SK-MEL-5 (cell line): ENCODE data around the gene GNAS-AS1. TPM values are rescaled to one million over a fixed set of nuclear protein-coding genes. Genes with fewer than 3 reads are reported as not detected.

Experiments
- DNase-seq: peaks from one replicate; pipeline ENCODE4 v3.0.0-alpha.2; 2016; ENCODE audit warnings: low read depth, low spot score
- in situ Hi-C: cut with HindIII; loops from 2 replicates; pipeline ENCODE4 v1.10.0; 2016; ENCODE audit warnings: low sequenced_read_pairs, high pct_unique_total_duplicates, low pct_unique_long_range_greater_than_20kb
- total RNA-seq: library from RNA; depleted of rRNA; stranded (reverse); fragments of >200 nt; shearing (Covaris generic); gene quantifications from 2 replicates; pipeline ENCODE4 v1.2.3, GENCODE V29; 2014

The GNAS-AS1 gene
- total RNA-seq, 1 experiment from 2014 or later: 0.55 TPM

DNA sequence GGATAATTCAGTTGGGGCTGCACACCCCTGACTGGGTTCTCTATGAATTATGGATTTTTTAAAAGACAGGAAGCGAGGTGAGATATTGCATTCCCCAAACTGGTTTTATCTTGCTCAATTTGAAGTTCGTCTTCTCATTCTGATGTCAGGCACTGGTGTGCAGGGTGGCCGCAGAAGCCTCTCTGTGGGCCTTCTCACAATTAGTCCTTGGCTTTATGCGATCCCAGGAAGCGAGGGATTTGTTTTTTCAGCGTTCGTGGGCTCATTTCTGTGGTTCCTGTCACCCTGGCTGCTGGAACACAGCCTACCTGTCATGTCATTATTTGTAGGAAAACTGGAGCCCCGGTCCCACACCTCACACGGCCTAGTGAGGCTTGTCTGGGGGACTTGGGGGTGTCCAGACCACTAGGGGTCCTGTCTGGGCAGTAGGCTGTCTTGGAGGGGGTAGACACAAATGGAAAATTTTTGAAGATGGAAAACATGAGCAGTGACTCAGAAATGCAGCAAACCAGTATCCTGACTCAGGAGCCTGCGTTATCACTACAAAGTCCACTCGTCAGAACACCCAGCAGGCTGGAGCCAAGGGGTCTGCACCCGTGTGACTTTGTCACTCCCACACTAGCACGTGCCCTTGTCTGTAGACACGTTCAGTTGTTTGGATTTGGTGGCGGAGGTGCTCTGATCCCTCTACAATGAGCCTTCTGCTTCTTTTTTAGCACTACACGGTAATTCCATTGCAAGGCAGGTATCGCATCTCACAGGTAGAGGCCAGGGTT lies 42.2 kb downstream of the GNAS-AS1 start:
- in situ Hi-C loops: no loop called here
- no peak for DNase-seq

GRCh38 chr20:58807801-58808200 lies 42.9 kb downstream of the GNAS-AS1 start:
- no peak for DNase-seq
- in situ Hi-C loops: no loop called here

- no peak for DNase-seq
- in situ Hi-C loops: no loop called here
Measured at GRCh38 chr20:58803533-58803932, 47.2 kb downstream of the GNAS-AS1 start.

DNA sequence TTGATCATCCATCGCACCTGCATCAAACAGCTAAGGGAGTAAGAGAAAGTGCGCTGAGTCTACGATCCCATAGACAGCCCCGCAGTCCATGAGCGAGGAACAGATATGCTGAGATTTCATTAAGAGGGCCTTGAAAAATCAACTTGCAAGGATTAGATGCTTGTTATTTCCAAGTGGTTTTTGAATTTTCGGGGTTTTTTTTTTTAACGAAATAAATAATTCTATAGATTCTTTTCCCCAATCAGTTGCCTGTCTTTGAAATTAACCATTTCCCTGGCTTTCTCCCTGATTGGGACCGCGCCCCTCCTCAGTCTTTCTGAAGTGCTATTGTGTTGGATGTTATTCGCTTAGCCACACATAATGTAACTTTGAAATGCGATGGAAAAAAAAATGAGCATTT lies 48.6 kb downstream of the GNAS-AS1 start:
- DNase-seq: no peak
- in situ Hi-C loops: no loop called here

DNA sequence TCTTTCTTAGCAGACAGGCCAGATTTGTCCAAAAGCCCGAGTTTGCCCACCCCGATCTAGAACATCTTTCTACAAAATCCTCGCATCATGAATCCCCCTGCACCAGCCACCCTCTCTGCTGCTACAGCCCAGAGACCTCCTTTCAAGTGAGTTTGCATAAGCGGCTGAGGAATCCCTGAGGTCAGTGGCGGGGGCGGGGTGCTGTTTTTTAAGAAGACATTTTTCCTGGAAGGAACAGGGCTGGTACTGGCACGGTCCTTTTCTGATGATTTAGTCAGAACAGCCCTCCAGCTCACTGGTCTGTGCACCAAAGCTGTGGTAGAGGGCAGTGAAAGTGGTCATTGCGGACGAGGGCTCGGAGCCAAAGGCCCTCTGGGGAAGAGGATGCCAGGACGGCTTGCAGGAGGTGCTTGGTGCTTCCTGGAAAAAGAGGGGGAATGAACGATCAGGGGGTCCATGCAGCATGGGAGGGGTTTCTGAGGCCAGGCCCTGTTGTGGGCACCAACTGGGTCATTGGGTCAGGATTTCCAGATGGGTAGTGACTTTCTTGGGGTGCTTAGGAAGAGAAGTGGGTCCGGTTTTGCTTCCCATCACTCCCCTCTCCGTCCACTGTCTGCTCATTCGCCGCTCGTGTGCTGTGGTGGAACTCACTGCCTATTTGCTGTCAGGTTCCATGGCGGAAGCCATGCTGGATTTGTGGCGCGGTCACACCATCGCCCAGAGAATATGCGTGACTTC lies 50.4 kb downstream of the GNAS-AS1 start:
- in situ Hi-C loops: no loop called here
- DNase-seq: no peak

GRCh38 chr20:58797371-58798338 lies 53.0 kb downstream of the GNAS-AS1 start:
- DNase-seq: no peak
- in situ Hi-C loops: no loop called here

DNA sequence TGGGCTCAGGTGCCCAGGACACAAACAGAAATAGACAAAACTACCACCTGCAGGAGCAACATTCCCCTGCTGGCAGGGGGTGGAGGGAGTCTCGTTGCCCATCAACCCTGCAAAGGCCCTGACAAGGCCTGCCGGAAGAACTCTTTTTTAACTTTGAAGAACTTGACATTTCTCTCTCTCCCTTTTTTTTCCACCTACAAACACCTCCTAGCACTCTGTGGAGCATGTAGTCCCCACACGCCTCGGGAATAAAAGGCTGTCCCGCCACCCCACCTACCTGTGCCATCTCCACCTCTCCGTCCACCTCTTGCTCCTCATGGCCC lies 54.8 kb downstream of the GNAS-AS1 start:
- in situ Hi-C loops: no loop called here
- DNase-seq: no peak

- in situ Hi-C loops: no loop called here
- no peak for DNase-seq
Measured at GRCh38 chr20:58795181-58795922, 55.4 kb downstream of the GNAS-AS1 start.

DNA sequence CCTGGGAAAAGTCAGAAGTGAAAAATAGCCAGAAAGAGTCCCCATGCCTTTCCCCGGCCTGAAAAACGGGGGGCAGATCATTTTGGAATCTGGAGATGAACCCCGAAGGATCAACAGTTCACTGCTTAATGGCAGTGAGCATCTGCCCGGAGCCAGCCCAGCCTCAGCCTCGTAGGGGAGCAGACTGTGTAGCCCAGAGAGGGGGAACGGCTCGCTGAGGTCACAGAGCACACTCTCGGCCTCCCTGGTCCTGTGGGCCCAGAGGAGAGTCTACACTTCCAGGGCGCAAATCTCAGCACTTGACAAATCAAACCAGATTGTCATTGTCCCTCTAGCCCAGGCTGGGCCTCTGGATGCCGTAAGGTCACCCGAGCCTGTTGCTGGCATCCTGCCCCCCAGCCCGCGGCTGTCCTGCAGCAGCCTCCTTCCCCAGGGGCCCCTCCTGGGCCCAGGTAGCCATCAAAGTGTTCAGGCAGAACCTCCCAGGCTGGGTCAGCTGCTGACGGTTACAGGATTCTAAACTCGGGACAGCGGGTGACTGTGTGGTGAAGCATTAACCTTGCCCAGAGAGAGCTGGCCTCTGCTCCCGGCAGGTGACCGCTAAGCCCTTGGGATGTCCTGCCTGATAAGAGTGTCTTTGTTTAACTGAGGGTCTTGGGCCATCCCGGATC lies 56.1 kb downstream of the GNAS-AS1 start:
- in situ Hi-C loops: no loop called here
- DNase-seq: no peak

- no peak for DNase-seq
- in situ Hi-C loops: no loop called here
Measured at GRCh38 chr20:58793512-58794420, 56.9 kb downstream of the GNAS-AS1 start.

- in situ Hi-C loops: no loop called here
- DNase-seq: no peak
Measured at GRCh38 chr20:58792426-58792825, 58.3 kb downstream of the GNAS-AS1 start.

- in situ Hi-C loops: no loop called here
- DNase-seq: no peak
Measured at GRCh38 chr20:58791286-58791685, 59.4 kb downstream of the GNAS-AS1 start.

- in situ Hi-C loops: no loop called here
- DNase-seq: peak; percentile 75
Measured at GRCh38 chr20:58790454-58790853, 60.2 kb downstream of the GNAS-AS1 start.

DNA sequence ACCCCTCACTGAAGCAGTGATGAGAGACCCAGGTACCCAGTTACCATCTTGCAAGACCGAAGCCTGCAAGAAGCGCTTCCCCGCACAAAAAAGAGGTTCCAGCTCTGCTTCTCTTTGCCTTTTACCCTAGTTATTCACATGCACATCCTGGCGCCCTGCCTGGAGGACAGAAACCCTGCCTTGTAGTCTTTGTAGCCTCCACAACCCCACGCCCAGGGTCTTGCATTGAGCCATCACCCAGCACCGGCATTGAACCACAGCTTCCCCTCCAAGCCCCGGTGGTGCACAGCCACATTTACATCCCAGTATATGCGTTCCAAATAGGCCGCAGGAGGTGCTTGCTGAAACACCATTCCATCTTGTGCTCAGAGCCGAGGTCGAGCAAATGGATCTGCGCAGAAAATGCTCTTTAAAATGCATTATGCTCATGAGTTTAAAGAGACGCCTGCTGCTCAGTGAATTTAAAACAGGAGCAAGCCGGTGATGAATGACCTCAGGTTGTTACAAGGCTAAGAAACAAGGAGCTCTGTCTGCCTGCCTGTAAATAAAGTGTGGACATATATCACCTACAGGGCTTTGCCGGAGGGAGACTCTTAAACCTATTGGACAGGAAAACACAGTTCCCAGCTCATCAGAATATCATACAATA lies 61.7 kb downstream of the GNAS-AS1 start:
- no peak for DNase-seq
- in situ Hi-C loops: no loop called here

DNA sequence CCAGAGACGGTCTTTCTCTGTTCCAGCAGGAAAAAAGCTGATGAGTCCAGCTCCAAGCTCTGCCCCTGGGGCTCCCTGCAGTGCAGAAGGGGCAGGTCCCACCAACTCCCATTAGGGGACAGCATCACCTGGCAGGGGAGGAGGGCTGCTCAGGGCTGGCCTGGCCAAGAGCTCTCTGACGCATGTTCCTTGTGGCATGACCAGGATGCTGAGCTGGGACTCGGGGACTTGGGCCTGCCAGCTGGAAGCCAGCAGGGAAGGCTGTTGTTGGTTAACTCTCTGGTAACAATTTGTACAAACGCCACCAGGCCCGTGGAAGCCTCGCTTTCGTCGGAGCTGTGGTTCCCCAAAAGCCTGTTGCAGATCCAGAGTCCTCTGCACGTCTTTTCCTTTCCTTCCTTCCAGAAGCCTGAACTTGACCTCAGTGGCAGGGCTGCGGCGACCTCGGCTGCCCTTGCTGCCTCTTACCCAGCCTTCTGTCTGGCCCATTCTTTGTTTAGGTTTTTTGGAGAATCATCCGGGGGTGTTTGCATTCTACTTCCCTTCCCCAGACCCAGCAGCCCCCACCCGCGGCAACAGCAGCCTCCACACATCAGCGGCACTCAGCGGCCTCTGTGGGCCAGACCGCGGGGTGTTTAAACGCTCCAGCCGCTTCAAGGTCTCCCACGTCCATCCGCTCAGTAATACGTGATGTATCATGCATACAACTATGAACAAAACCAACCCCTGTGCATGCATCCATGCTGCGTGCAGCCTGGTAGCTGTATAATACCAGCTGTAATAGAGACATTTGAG lies 63.3 kb downstream of the GNAS-AS1 start:
- DNase-seq: no peak
- in situ Hi-C loops: no loop called here
